HL-60 (cell line): Measurements from ENCODE around the gene ZNF385D.

Experiments used
- CTCF ChIP-seq: IDR thresholded peaks from one replicate; pipeline ENCODE4 v1.5.1; 2011; ENCODE audit warnings: low read length, control low read depth, inconsistent platforms; ENCODE audit not compliant: insufficient read depth
- POLR2AphosphoS5 ChIP-seq: IDR thresholded peaks from 2 replicates; pipeline ENCODE4 v1.6.1; 2012; ENCODE audit warnings: low read depth
- REST ChIP-seq: IDR thresholded peaks from 2 replicates; pipeline ENCODE4 v1.6.1; 2012; ENCODE audit warnings: low read depth; ENCODE audit not compliant: insufficient replicate concordance

GRCh38 chr3:21621181-21621651 lies 129.8 kb downstream of the ZNF385D start:
- TF ChIP-seq CTCF = no peak
- no peak for TF ChIP-seq POLR2AphosphoS5
- TF ChIP-seq REST = no peak
